Peyer's patch (tissue), 4 donors: ENCODE measurements around the gene PTPRU. TPM values are rescaled to one million over a fixed set of nuclear protein-coding genes. Genes with fewer than 3 reads are reported as not detected.

Experiments used
- DNase-seq, 3 donors: peaks; one replicate each; pipeline ENCODE4 v3.0.0-alpha.2; 2017 to 2019
- H3K27ac ChIP-seq, 4 donors: fragments of 200-600 bp; sonication (generic); one replicate each; pipeline ENCODE4 v1.5.1; 2016 to 2019
- H3K27me3 ChIP-seq, 2 donors: fragments of 200-600 bp; sonication (generic); one replicate each; pipeline ENCODE4 v1.5.1; 2019
- H3K36me3 ChIP-seq, 3 donors: fragments of 200-600 bp; sonication (generic); one replicate each; pipeline ENCODE4 v1.5.1; 2016 to 2019
- H3K4me1 ChIP-seq, 4 donors: fragments of 200-600 bp; sonication (generic); one replicate each; pipeline ENCODE4 v1.5.1; 2016 to 2019
- H3K4me3 ChIP-seq, 4 donors: fragments of 200-600 bp; sonication (generic); 1 replicate in 3 of 4; 2 replicates in 1 of 4; pipeline ENCODE4 v1.5.1; 2016 to 2019; ENCODE audit warnings: mild to moderate bottlenecking in 1 of 4
- H3K9me3 ChIP-seq, 4 donors: fragments of 200-600 bp; sonication (generic); one replicate each; pipeline ENCODE4 v1.5.1; 2016 to 2019; ENCODE audit warnings: mild to moderate bottlenecking in 1 of 4
- POLR2A ChIP-seq, 2 donors: fragments of 450-650 bp; IDR thresholded peaks; one replicate each; pipeline ENCODE4 v1.5.1; 2017; ENCODE audit warnings: antibody characterized with exemption in 2 of 2, mild to moderate bottlenecking in 2 of 2, moderate library complexity in 2 of 2
- total RNA-seq, 4 donors: library from RNA; depleted of rRNA; stranded (reverse); fragments of >200 nt; gene quantifications; one replicate each; pipeline ENCODE4 v1.1.0, GENCODE V29; 2016
- TF ChIP-seq, protein P1 (sequence below), 6 experiments: fragments of 450-650 bp in 4 of 6; fragments of 200-600 bp in 2 of 6; sonication (generic) in 1 of 6; IDR thresholded peaks; one replicate each; pipeline ENCODE4 v1.5.1; 2017 to 2019; ENCODE audit warnings: antibody characterized with exemption in 6 of 6, mild to moderate bottlenecking in 3 of 6, moderate library complexity in 1 of 6

PTPRU gene
- total RNA-seq, 4 donors from 2014 or later, result 0.18 to 5.0 (median 4.0) TPM

DNA sequence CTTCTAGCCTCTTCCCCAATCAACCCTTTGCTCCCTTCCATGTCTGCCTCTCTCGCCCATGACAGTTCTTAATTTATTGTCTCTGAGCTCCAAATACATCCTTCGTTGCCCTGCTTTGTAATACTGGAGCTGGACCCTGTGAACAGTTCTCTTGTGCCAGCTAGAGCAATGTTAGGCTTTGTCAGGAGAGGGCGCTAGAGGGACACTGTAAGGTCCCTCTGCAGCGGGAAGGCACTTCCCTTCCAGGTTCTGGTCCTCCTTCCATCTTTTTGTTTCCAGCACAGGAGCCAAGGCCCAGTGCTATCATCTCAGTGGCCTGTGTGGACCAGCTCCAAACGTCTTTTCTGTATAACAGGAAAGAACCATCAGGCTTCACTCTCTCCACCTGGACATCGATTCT, 95.9 kb downstream of the PTPRU start:
- Histone ChIP-seq H3K36me3 (no peaks in the 10 kb centered on the region), H3K9me3 (no peaks in the 10 kb centered on the region), H3K27me3 (no peaks in the 10 kb centered on the region), H3K4me1 (no peaks in the 10 kb centered on the region), H3K4me3 (no peak overlapping the region), H3K27ac (no peak overlapping the region)
- no peak for TF ChIP-seq POLR2A (IDR thresholded peaks at IDR 0.05)
- TF ChIP-seq, protein P1, sequence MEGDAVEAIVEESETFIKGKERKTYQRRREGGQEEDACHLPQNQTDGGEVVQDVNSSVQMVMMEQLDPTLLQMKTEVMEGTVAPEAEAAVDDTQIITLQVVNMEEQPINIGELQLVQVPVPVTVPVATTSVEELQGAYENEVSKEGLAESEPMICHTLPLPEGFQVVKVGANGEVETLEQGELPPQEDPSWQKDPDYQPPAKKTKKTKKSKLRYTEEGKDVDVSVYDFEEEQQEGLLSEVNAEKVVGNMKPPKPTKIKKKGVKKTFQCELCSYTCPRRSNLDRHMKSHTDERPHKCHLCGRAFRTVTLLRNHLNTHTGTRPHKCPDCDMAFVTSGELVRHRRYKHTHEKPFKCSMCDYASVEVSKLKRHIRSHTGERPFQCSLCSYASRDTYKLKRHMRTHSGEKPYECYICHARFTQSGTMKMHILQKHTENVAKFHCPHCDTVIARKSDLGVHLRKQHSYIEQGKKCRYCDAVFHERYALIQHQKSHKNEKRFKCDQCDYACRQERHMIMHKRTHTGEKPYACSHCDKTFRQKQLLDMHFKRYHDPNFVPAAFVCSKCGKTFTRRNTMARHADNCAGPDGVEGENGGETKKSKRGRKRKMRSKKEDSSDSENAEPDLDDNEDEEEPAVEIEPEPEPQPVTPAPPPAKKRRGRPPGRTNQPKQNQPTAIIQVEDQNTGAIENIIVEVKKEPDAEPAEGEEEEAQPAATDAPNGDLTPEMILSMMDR (IDR thresholded peaks at IDR 0.05), result peak in 2 of 6 experiments; percentile 21 to 27
- no peak for DNase-seq

DNA sequence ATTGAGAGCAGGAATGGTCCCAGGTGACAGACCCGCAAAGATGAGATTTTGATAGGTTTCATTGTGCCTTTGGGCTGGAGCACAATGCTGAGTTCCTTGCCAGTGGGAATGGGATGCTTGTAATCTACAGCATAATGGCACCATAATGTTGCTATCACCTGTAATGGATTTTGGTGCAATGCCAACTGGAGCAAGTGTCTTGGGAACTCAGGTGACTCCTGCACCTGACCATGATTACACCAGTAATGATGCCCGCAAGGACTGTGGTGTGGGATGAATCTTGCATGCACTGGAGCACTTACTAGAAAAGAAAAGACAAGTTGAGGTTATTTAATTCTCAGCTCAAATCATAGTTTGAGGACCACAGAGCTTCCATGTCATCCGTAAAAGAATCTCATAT, 96.7 kb downstream of the PTPRU start:
- no peaks in the 10 kb centered on the region for H3K4me1 ChIP-seq
- H3K4me3 ChIP-seq, result no peak overlapping the region
- H3K36me3 ChIP-seq, result no peaks in the 10 kb centered on the region
- H3K27me3 ChIP-seq, result no peaks in the 10 kb centered on the region
- no peak for DNase-seq
- H3K9me3 ChIP-seq, result no peaks in the 10 kb centered on the region
- no peak overlapping the region for H3K27ac ChIP-seq
- TF ChIP-seq, protein P1 (IDR thresholded peaks at IDR 0.05), result no peak
- TF ChIP-seq POLR2A (IDR thresholded peaks at IDR 0.05), result no peak

DNA sequence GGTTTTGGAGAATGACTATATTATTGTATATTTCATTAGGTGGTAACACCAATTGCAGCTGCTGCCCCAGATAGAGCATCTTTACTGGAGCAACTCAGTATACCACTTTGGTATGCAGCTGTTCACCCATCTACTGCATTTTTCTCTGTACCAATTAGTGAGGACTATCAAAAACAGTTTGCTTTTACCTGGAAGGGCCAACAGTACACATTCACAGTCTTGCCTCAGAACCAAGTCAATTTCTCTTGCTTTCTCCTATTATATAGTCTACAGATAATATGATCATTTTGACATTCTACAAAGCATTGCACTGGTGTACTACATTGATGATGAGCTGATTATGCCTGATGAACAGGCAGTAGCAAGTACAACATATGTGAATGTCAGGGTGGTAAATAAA, 99.3 kb downstream of the PTPRU start:
- no peak for DNase-seq
- no peaks in the 10 kb centered on the region for H3K27me3 ChIP-seq
- no peak overlapping the region for H3K4me3 ChIP-seq
- no peaks in the 10 kb centered on the region for H3K9me3 ChIP-seq
- no peak for TF ChIP-seq POLR2A (IDR thresholded peaks at IDR 0.05)
- TF ChIP-seq, protein P1 (IDR thresholded peaks at IDR 0.05), result no peak
- no peaks in the 10 kb centered on the region for H3K36me3 ChIP-seq
- no peak overlapping the region for H3K27ac ChIP-seq
- H3K4me1 ChIP-seq, result no peaks in the 10 kb centered on the region

DNA sequence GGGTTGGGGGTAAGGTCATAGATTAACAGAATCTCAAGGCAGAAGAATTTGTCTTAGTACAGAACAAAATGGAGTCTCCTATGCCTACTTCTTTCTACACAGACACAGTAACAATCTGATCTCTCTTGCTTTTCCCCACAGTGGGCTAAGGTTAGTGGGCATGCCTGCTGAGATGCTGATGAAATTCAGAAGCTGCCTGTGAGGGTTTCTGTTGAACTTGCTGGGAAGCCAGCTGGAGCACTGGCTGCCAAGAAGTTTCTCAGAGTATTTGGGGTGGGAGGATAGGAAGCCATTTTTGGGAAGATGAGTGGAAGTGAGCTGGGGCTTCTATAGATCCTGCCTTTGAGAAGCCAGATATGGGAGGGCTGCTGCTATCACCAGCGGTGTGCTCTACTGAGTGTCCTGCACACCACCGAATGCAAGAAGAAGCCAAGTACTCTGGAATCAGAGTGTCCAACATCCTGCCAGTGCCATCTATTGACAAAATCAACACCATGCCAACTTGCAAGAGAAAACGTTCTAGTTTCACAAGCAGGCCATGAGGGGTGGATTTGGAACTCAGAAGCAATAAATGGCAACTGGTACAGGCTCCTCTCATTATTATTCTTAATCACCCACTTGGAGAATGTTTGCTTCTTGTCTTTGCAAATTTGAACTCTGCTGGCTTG, 102.7 kb downstream of the PTPRU start:
- H3K27ac ChIP-seq, result no peak overlapping the region
- TF ChIP-seq, protein P1 (IDR thresholded peaks at IDR 0.05), result no peak
- no peak for TF ChIP-seq POLR2A (IDR thresholded peaks at IDR 0.05)
- H3K27me3 ChIP-seq, result no peaks in the 10 kb centered on the region
- H3K9me3 ChIP-seq, result no peaks in the 10 kb centered on the region
- no peaks in the 10 kb centered on the region for H3K4me1 ChIP-seq
- no peak overlapping the region for H3K4me3 ChIP-seq
- DNase-seq, result no peak
- H3K36me3 ChIP-seq, result no peaks in the 10 kb centered on the region

DNA sequence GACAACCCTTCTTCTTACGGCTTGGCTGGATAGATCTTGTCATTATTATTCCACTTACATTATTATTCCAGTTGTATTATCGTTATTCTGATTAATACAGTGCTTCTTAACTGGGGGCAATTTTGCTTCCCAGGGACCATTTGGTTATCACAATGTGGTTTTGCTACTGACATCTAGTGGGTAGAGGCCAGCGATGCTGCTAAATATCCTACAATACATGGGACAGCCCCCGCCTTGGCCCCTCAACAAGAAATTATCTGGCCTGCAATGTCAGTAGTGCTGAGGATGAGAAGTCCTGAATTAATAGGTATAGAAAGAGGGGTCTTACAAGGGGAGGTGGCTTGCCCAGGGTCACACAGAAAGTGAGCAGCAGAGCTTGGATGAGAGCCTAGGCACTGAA, 105.6 kb downstream of the PTPRU start:
- no peak overlapping the region for H3K27ac ChIP-seq
- TF ChIP-seq, protein P1 (IDR thresholded peaks at IDR 0.05), result no peak
- TF ChIP-seq POLR2A (IDR thresholded peaks at IDR 0.05), result no peak
- no peak for DNase-seq
- H3K27me3 ChIP-seq, result no peaks in the 10 kb centered on the region
- no peak overlapping the region for H3K4me3 ChIP-seq
- H3K36me3 ChIP-seq, result no peaks in the 10 kb centered on the region
- no peaks in the 10 kb centered on the region for H3K4me1 ChIP-seq
- no peaks in the 10 kb centered on the region for H3K9me3 ChIP-seq

DNA sequence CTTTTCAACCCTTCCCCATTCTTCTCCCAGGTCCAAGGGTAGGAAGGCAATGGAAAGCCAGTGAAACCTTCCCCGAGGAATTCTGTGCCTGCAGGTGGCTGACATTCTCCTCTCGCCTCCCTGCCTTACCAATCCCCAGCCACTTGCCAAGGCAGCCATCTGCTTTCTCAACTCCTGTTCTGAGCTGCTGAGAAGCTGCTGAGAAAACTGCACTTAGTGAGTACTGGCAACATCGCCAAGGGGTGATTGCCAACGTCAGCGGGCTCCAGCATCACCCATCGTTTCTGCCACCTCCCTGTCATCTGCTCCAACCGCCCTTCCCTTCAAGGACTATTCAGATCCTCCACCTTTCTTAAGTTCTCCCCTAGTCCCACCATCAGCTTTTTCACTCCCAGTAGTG, 106.0 kb downstream of the PTPRU start:
- Histone ChIP-seq H3K27me3 (no peaks in the 10 kb centered on the region), H3K9me3 (no peaks in the 10 kb centered on the region), H3K27ac (no peak overlapping the region), H3K4me3 (no peak overlapping the region), H3K36me3 (no peaks in the 10 kb centered on the region), H3K4me1 (no peaks in the 10 kb centered on the region)
- DNase-seq, result peak in 1 of 3 donors; percentile 23
- TF ChIP-seq, protein P1 (IDR thresholded peaks at IDR 0.05), result no peak
- no peak for TF ChIP-seq POLR2A (IDR thresholded peaks at IDR 0.05)
